GM19099 (cell line): ENCODE results near the gene TSPAN18.

ENCODE experiments used
- POLR2A ChIP-seq: IDR thresholded peaks from 3 replicates; pipeline ENCODE4 v1.6.1; 2011; ENCODE audit warnings: low read depth; ENCODE audit not compliant: insufficient read length; ENCODE audit errors: extremely low read depth

TSPAN18 gene

DNA sequence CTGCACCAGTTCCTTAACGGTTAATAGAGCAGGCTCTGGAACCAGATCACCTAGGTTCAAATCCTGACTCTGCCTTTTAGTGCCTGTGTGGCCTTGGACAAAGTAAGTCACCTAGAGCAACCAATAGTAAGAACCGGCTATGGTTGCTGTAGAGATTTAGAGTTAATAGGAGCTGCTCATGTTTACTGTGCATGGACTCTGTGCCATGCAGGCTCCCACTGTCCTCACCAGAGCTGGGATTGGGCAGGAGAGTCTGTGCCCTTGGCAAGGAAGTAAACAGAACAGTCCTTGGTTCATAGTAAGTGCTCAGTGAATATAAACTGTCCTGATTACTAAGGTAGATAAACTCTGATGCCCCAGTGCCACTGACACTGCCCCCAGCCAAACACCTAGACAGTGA lies 225.3 kb downstream of the TSPAN18 start:
- no peak for TF ChIP-seq POLR2A

DNA sequence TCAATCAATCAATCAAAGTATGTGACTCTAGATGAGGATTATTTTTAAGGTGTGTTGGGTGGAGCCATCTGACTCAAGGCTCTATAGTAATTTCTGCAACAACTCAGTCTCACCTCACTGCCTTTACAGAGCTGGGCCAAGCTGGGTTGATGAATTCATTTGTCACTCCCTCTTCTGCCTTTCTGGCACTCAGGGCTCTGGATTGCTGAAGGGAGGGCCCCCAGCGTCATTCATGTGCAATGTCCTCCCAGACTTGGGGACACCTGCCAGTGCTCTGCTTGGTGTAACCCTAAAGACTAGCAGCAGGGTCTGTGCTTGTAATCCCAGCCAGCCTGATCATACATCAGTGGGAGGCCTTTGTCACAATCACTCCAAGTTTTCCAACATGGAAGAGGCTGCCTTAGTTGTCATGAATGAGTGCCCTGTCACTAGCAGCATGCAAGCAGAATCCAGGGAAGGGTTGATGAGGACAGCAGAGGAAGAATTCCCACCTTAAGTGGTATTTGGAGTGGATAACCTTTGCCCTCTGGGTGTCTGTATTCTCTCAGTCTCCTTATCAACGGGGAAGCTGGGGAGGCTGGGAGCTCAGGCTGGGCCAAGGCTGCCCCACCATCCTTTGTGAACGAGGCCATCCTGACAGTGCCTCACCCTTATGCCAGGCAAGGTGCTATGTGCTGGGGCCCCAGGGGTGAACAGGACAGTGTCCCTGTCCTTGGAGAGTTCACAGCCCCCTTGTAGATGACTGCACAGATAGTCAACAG lies 225.9 kb downstream of the TSPAN18 start:
- TF ChIP-seq POLR2A: no peak

DNA sequence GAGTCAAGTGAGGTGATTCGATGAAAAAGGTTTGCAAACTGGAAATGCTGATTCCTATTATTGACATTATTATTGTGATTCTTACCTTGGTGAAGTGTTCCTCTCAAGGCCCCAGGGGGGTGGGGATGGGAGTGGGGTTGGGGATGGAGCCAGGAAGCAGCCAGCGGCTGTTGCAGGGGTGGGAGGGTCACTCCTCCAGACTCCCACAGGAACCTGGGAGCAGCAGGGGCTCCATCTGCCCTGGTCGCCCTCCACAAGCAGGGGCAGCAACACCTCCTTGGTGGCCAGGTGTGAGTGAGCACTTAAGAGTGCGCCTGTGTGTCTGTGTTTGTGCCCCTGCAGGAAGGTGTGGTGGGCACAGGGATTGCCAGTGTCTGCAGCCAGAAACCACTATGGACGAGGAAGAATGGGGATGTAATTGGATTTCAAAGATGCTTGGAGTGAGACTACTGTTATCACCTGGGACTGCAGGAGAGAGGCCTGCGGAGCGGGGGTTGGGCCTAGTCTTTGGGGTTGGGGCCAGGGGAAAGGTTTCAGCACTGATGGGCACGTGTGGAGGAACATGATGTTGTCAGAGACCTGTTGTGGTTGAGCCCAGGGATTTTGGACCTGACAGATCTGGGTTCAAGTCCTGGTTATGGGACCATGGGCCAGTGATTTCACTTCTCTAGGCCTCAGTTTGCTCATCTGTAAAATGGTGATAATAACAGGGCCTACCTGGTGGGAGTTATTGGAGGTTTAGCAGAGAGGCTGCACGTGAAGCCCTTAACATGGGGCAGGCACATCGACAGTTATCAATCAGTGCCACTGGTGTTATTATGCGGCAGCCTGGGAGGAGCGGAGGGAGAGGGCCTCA lies 227.5 kb downstream of the TSPAN18 start:
- no peak for TF ChIP-seq POLR2A

DNA sequence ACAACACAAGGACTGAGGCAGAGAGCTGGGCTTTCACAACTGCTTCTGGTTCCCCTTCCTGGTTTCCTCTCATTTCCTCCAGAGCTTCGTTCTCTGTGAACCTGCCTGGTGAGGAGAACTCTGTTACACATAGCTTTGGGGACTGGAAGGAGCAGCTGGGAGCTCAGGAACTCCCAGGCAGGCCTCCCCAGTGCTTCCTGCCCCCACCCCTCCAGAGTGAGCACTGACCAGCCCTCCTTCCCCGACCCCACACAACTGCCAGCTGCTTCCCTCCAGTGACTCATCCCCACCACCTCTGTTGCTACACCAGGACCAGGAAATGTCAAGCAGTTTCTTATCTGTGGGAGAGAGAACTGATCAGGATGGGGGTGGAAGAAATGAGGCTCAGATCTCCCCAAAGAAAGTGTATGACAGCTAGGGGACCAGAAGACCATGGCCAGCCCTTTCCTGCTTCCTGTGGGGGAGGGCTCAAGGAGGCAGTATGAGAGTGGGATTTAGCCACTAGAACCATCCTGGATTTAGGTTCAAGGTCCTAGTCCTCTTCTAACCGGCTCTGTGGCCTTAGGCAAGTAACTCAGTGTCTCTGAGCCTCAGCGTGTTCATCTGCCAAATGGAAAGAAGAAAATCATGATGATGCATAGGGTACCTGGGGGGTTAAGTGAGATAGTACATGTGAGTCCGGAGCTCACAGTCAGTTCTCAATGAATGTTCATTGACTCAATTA lies 228.4 kb downstream of the TSPAN18 start:
- TF ChIP-seq POLR2A: no peak

DNA sequence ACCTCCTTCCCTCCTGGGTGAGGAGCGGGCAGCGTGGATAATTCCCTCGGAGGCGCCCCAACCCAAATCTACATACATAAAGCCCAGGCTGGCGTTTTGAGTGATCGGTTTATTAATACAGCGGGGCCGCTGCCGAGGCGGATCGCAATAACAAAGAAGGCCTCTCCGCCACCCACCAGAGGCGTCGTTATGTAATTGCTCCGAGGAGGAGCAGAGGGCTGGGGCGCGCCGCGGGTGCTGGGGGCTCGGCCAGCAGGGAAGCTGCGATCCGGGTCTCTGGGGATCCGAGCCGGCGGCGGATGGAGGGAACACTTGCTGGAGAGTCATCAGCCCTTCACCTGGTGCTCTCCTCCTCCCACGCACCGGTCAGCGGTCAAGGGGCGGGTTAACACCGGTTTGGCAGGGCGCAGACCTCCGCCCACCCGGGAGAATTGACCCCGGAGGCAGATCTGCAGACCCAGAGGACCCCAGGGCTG lies 230.3 kb downstream of the TSPAN18 start:
- no peak for TF ChIP-seq POLR2A

DNA sequence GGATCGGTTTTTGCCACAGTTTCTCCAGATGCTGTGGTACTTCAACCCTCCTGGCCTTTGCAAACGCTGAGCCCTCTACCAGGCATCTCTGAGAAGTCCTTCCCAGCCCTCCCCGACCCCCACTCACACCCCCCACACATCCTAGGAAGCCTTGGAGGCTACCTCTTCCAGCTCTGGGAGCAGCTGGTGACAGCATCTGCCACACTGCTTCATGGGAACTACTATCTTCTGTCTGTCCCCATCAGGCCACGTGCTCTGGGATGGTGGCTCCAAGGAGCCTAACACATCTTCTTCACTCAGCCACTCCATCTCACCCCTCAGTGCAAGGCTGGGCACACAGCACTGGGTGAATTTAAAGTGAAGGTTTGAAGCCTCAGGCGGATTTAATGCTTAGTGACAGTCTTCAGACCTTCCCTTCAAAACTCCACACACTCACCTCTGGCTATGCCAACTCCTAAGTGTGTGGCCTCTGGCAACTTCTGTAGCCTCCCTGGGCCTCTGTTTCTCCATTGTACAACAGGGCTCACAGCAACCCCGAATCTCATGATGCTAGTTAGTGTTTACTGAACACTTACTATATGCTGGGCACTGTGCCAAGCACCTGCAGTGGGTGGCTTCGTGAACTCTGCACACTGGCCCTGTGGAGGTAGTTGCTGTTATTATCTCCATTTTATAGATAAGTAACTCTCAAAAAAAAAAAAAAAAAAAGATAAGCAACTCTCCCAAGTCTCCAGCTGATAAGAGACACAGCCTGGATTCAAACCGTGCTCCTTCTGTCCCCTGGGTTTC lies 231.2 kb downstream of the TSPAN18 start:
- no peak for TF ChIP-seq POLR2A

DNA sequence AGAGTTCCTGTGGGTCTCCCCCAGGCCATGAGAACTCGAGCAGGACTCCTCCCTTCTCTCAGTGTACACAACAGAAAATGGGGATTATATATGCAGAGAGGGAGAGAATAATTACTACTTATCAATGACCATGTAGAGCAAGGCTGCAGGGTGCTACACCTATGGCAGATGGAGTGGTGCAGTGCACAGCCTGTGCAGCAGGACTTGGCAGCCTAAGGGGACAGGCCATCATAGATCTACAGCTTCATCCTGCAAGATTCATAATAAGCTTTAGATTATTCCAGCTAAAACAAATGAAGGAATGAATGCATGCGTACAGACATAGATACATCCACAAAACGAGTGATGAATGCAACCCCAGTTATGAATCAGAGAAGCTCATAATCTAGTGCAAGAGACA lies 232.3 kb downstream of the TSPAN18 start:
- no peak for TF ChIP-seq POLR2A

DNA sequence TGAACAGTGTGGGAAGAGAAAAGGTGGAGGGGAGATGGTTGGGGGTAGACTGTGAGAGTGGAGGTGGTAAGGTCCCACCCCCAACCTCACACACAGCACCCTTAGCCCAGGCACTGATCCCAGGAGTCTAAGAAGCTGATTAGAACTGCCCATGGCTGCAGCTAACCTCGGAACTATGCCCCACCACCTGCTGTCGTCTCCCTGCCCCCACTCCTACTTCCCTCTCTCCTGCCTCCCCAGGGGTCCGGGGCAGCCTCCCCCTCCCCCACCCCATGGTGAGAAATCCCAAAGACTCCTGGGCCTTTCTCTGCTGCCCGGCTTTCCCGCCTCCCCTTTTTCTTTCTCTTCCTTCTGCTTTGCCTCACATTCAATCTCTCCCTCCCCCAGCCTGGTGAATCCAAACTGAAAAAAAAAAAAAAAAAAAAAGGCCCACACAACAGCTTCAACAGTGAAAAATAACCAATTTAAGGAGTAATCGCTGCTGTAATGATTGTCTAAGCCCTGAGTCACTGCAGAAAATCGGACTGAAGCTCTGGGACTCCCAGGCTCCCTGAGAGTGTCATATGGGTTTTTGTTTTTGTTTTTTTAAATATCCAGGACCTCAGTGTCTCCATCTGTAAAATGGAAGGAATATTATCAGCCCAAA lies 233.6 kb downstream of the TSPAN18 start:
- TF ChIP-seq POLR2A: no peak

DNA sequence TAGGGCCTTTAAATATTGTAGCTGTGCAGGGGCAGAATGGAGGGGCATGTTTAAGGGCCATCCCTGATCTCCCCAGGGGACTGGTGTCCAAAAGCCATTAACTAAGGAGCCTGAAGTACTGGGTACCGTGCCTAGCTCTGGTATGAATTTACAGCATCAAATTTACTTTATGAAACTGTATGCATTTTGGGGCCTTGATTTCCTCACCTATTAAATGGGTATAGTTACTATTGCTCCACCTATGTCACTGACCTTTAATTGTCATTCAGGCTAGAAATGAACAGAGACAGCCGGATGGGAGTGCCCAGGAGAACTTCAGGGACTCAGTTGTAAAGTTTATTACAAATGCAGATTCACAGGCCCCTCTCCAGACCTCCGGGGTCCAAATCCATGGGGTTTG lies 235.7 kb downstream of the TSPAN18 start:
- TF ChIP-seq POLR2A: no peak

DNA sequence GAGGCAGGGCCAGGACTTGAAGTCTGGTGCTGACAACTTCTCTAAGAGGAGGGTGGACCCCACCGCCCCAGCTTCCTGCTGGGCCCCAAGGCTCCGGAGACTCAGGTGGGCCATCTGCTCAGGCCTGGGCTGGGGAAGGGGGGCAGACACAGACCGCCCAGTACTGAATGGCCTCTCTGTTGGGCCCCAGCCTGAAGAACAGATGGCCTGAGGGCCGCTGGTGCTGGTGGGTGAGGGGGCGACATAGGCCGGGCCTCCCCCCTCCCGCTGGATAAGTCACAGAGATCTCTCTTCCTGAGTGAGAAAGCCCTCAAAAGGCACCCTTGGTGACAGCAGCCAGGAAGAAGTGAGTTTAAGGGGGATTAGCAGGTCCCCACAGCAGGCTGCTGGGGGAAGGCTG lies 236.4 kb downstream of the TSPAN18 start:
- TF ChIP-seq POLR2A: no peak

DNA sequence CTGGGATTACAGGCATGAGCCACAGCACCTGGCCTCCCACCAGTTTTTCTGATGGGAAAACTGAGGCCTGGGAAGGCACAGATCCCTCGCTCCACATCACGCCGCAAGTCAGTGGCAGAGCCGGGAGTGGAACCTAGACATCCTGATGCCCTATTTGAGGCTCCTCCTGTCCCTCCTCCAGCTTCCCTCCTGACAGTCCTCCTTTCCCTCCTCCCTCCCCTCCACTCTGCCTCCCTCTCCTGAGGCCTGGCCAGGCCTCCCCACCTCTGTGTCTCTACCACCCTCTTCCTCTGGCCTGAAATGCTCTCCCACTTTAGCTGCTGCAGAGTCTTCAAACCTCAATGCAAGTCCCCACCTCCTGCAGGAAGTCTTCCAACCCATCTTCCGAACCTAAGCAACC lies 237.2 kb downstream of the TSPAN18 start:
- TF ChIP-seq POLR2A: no peak

DNA sequence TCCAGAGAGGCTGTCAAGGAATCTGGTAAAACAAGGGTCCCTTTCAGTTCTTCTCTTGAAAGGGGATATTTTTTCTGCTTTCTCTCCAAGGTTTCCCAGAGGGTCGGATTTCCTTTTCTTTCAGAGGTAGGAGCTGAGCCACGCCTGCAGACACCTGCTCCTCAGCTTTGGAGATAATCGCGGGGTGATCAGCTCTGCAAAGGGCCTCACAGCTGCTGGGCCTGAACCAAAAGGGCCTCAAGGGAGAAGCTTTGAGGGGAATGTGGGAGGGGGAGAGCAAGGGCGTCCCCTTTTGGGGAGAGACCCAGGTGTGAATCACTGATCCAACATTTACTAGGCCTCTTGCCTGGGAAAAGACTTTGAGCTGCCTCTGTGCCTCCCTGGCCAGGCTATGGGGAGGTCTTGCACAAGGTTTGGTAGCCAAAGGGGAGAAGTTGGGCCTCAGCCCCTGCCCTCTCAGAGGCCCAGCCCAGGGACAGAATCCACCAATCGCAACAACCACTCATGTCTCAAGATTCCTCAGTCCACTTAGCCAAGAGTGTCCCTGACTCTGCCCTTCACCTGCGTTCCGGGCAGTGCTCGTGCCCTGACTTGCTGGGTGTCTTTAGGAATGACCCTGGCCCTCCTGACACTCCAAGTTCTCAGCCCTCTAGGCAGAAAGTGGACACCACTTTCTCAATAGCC lies 237.9 kb downstream of the TSPAN18 start:
- no peak for TF ChIP-seq POLR2A

DNA sequence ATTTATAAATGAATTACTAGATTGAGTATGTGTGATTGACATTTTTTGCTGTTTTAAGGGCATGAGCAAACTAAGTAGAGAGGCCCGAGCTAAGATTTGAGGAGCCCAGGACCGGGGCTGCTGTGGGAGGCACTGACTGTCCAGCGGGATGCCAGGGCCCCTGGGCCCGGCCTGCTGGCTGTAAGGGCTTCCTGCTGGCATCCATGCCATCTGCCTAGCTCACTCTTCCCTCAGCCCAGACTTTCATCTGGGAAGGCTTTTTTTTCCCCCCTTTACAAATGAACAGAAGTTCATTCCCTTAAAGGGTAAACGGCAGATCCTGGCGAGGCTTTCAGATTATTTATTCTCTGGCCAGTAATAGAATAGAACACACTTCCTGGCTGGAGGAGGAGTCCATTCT lies 239.9 kb downstream of the TSPAN18 start:
- no peak for TF ChIP-seq POLR2A
